Cardiac muscle cell (in vitro differentiated cells and primary cell): Measurements from ENCODE around the gene NADK2. TPM values are rescaled to one million over a fixed set of nuclear protein-coding genes. Genes with fewer than 3 reads are reported as not detected.

ENCODE experiments used
- DNase-seq, 2 donors: peaks; one replicate each; pipeline versions ENCODE4 v3.0.0 to v3.0.0-alpha.2; 2010 to 2017; ENCODE audit warnings: low read depth in 1 of 2, low spot score in 1 of 2
- H3K27ac ChIP-seq: fragments of 200-600 bp; sonication (generic); 2 replicates; pipeline ENCODE4 v1.5.1; 2016
- H3K27me3 ChIP-seq: fragments of 200-600 bp; sonication (generic); 2 replicates; pipeline ENCODE4 v1.6.0; 2016; ENCODE audit warnings: control low read depth
- H3K36me3 ChIP-seq: fragments of 200-600 bp; sonication (generic); 2 replicates; pipeline ENCODE4 v1.5.1; 2016; ENCODE audit warnings: control low read depth
- H3K4me1 ChIP-seq: fragments of 200-600 bp; sonication (generic); 2 replicates; pipeline ENCODE4 v1.8.1; 2017; ENCODE audit warnings: low read depth, mild to moderate bottlenecking, mixed run types
- H3K4me3 ChIP-seq: fragments of 200-600 bp; sonication (generic); 2 replicates; pipeline ENCODE4 v1.5.1; 2016; ENCODE audit warnings: mild to moderate bottlenecking
- H3K9me3 ChIP-seq: fragments of 200-600 bp; sonication (generic); 2 replicates; pipeline ENCODE4 v1.5.1; 2017; ENCODE audit warnings: low read depth, mild to moderate bottlenecking, control low read depth
- polyA plus RNA-seq: library from polyadenylated mRNA; unstranded; fragments of >200 nt; fragmentation: Nextera tagmentation; extraction: Ambion mirVana; gene quantifications from 2 replicates; pipeline ENCODE4 v1.2.1, GENCODE V29; 2016
- total RNA-seq: library from RNA; depleted of rRNA; stranded (reverse); fragments of >200 nt; gene quantifications from 2 replicates; pipeline ENCODE4 v1.2.3, GENCODE V29; 2016
- TF ChIP-seq, protein P1 (sequence below): IDR thresholded peaks from 2 replicates; pipeline ENCODE4 v1.5.1; 2012; ENCODE audit warnings: low read depth, mild to moderate bottlenecking, low read length

The NADK2 gene
- total and polyA plus RNA-seq, 2 experiments from 2014 or later = 37.8 to 41.3 TPM

GRCh38 chr5:36158144-36158543 is 83.6 kb downstream of the NADK2 start:
- Histone ChIP-seq H3K36me3 (peaks cover 45% of the 10 kb centered on the region), H3K4me1 (peaks cover 37% of the 10 kb centered on the region), H3K4me3 (no peak overlapping the region)

DNA sequence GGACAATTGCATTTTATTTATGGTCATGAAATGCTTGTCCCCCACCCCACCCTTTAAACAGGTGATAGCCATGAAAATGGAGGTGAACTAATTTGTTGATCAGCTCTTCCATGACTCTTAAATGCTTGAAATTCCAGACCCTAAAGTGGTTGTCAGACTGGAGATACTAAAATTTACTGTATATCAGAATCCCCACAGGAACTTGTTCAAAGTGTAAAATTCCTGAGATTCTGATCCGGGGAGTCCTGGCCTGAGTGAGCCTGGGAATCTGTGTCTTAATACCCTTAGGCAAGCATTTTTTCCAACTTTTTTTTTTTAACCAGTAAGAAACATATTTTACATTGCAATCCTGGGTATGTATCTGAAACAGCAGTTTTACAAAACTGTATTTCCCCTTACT is 85.1 kb downstream of the NADK2 start:
- H3K27ac ChIP-seq = peak overlapping the region; percentile 81
- TF ChIP-seq, protein P1, sequence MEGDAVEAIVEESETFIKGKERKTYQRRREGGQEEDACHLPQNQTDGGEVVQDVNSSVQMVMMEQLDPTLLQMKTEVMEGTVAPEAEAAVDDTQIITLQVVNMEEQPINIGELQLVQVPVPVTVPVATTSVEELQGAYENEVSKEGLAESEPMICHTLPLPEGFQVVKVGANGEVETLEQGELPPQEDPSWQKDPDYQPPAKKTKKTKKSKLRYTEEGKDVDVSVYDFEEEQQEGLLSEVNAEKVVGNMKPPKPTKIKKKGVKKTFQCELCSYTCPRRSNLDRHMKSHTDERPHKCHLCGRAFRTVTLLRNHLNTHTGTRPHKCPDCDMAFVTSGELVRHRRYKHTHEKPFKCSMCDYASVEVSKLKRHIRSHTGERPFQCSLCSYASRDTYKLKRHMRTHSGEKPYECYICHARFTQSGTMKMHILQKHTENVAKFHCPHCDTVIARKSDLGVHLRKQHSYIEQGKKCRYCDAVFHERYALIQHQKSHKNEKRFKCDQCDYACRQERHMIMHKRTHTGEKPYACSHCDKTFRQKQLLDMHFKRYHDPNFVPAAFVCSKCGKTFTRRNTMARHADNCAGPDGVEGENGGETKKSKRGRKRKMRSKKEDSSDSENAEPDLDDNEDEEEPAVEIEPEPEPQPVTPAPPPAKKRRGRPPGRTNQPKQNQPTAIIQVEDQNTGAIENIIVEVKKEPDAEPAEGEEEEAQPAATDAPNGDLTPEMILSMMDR = no peak

More at GRCh38 chr5:36158144-36158543, 83.6 kb downstream of the NADK2 start:
- peak in 1 of 2 donors; percentile 7 for DNase-seq
- Histone ChIP-seq H3K27ac (peak overlapping the region; percentile 81), H3K27me3 (no peaks in the 10 kb centered on the region), H3K9me3 (no peaks in the 10 kb centered on the region)
- TF ChIP-seq, protein P1 = no peak

DNA sequence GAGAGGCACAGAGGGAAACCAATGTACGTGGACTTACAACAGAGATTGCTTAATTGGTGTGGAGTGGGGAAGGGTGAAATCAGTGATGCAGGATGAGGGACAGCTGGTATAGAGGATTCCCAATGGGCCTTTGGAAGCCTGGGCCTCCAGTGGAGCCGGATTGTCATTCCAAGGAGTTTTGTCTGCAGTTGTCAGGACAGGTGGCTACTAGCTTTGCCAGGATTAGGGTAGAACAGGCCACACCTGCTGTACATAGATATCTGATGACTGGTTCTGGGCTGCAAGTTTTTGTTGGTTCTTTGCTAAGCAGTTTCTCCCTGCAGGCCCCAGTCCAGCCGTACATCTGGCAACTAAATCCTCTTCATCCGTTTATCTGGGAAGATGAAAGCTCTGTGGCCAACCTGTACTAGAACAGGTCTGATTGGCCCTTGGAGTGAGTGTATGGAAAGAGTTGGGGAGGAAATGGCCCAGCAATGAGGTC is 85.6 kb downstream of the NADK2 start:
- Histone ChIP-seq H3K4me3 (no peak overlapping the region), H3K4me1 (peaks cover 41% of the 10 kb centered on the region), H3K9me3 (no peaks in the 10 kb centered on the region), H3K36me3 (peaks cover 25% of the 10 kb centered on the region), H3K27me3 (no peaks in the 10 kb centered on the region), H3K27ac (peak overlapping the region; percentile 81)
- TF ChIP-seq, protein P1 = no peak
- peak in 1 of 2 donors; percentile 45 for DNase-seq

More for the DNA sequence above, 85.1 kb downstream of the NADK2 start:
- peak; percentile 19 to 63 for DNase-seq
- Histone ChIP-seq H3K27me3 (no peaks in the 10 kb centered on the region), H3K9me3 (no peaks in the 10 kb centered on the region), H3K4me1 (peaks cover 41% of the 10 kb centered on the region), H3K4me3 (no peak overlapping the region), H3K36me3 (peaks cover 30% of the 10 kb centered on the region)

- no peak overlapping the region for H3K27ac ChIP-seq
- H3K36me3 ChIP-seq = peaks cover 21% of the 10 kb centered on the region
- TF ChIP-seq, protein P1 = no peak
- H3K4me3 ChIP-seq = no peak overlapping the region
- no peak for DNase-seq
- no peaks in the 10 kb centered on the region for H3K9me3 ChIP-seq
- no peaks in the 10 kb centered on the region for H3K27me3 ChIP-seq
- peaks cover 45% of the 10 kb centered on the region for H3K4me1 ChIP-seq
These were observed 86.4 kb downstream of the NADK2 start for GRCh38 chr5:36155291-36155690.

DNA sequence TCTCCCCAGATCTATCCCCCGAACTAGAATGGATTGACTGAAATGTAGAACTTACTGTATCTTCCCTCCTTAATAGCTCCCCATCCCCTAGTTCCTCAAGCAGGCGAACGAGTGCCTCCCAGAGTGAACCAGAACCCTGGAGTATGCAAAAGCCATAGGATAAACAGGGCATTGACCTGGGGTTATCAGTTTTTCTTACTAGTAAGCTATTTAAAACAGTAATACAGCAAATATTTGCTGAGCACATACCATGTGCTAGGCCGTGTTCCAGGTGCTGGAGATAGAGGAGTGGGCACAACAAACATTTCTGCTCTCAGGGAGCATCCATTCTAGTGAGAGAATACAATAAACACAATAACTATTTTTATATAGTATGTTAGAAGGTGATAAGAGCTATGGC is 88.0 kb downstream of the NADK2 start:
- Histone ChIP-seq H3K4me3 (peak overlapping the region; percentile 84), H3K4me1 (peaks cover 49% of the 10 kb centered on the region), H3K27ac (peak overlapping the region; percentile 38), H3K9me3 (no peaks in the 10 kb centered on the region), H3K27me3 (no peaks in the 10 kb centered on the region), H3K36me3 (peaks cover 20% of the 10 kb centered on the region)
- DNase-seq = no peak
- TF ChIP-seq, protein P1 = no peak
